PFSK-1 (cell line): ENCODE data around the gene SLC4A1.

ENCODE experiments used
- FOXP2 ChIP-seq: optimal IDR thresholded peaks from 2 replicates; pipeline ENCODE3; 2011; ENCODE audit warnings: borderline replicate concordance, control low read depth, inconsistent platforms; ENCODE audit not compliant: insufficient read depth; ENCODE audit errors: extremely low read length, extremely low read depth
- POLR2AphosphoS5 ChIP-seq: IDR thresholded peaks from 2 replicates; pipeline ENCODE4 v1.6.1; 2012; ENCODE audit warnings: low read depth, mild to moderate bottlenecking, control low read depth, low read length, moderate library complexity
- REST ChIP-seq, 2 experiments: IDR thresholded peaks; 2 replicates each; pipeline versions ENCODE4 v1.6.1 to v1.8.0; 2011 to 2012; ENCODE audit warnings: low read depth in 2 of 2, low read length in 2 of 2, control low read depth in 1 of 2, inconsistent platforms in 1 of 2, mild to moderate bottlenecking in 1 of 2, moderate library complexity in 1 of 2; ENCODE audit not compliant: insufficient read depth in 1 of 2
- SIN3A ChIP-seq: IDR thresholded peaks from 2 replicates; pipeline ENCODE4 v1.6.1; 2012; ENCODE audit warnings: mild to moderate bottlenecking, low read length, moderate library complexity, borderline replicate concordance; ENCODE audit not compliant: insufficient read depth
- TAF1 ChIP-seq: IDR thresholded peaks from 2 replicates; pipeline ENCODE4 v1.6.1; 2012; ENCODE audit warnings: low read length, control low read depth, borderline replicate concordance; ENCODE audit not compliant: insufficient read depth

The SLC4A1 gene

GRCh38 chr17:44222112-44222869 is 45.6 kb downstream of the SLC4A1 start:
- peak; percentile 3; the same call in 1 of the 2 replicates for TF ChIP-seq POLR2AphosphoS5
- TF ChIP-seq TAF1 = no peak
- no peak for TF ChIP-seq REST (IDR thresholded peaks at IDR 0.05; ENCODE audit: insufficient read depth in 1 of 2, low read depth in 2 of 2, low read length in 2 of 2)
- peak; percentile 58; the same call in 1 of the 2 replicates for TF ChIP-seq SIN3A
- no peak for TF ChIP-seq FOXP2

GRCh38 chr17:44221862-44222111 is 46.1 kb downstream of the SLC4A1 start:
- 0 out of 2 replicates have a peak, but pooled peaks have one; percentile 15 for TF ChIP-seq POLR2AphosphoS5
- no peak for TF ChIP-seq TAF1
- TF ChIP-seq REST (IDR thresholded peaks at IDR 0.05; ENCODE audit: insufficient read depth in 1 of 2, low read depth in 2 of 2, low read length in 2 of 2) = no peak
- no peak for TF ChIP-seq SIN3A
- no peak for TF ChIP-seq FOXP2

- 0 out of 4 replicates have a peak, but pooled peaks of 1 of the 2 experiments have one; percentile 22 for TF ChIP-seq REST (IDR thresholded peaks at IDR 0.05; ENCODE audit: insufficient read depth in 1 of 2, low read depth in 2 of 2, low read length in 2 of 2)
- peak; percentile 72; the same call in 1 of the 2 replicates for TF ChIP-seq SIN3A
- peak; percentile 56; the same call in 1 of the 2 replicates for TF ChIP-seq TAF1
- TF ChIP-seq FOXP2 = peak; percentile 37
- no peak; the same call in 1 of the 2 replicates for TF ChIP-seq POLR2AphosphoS5
These were observed 46.7 kb downstream of the SLC4A1 start for GRCh38 chr17:44221084-44221861.

GRCh38 chr17:44220213-44221083 is 47.5 kb downstream of the SLC4A1 start:
- TF ChIP-seq SIN3A = 0 out of 2 replicates have a peak, but pooled peaks have one; percentile 24
- no peak for TF ChIP-seq FOXP2

GRCh38 chr17:44219616-44220212 is 48.2 kb downstream of the SLC4A1 start, which contains the start of gene UBTF:
Gene UBTF (minus strand): TSS chr17:44219675. CDS start chr17:44218229, 1,446 bp downstream.
- no peak for TF ChIP-seq FOXP2
- no peak for TF ChIP-seq REST (IDR thresholded peaks at IDR 0.05; ENCODE audit: insufficient read depth in 1 of 2, low read depth in 2 of 2, low read length in 2 of 2)
- no peak for TF ChIP-seq TAF1
- no peak for TF ChIP-seq SIN3A
- no peak for TF ChIP-seq POLR2AphosphoS5
